Coronary artery (tissue), 2 donors: ENCODE measurements around the gene EFNA5.

Experiments used
- DNase-seq: peaks from one replicate; pipeline ENCODE4 v3.0.0-alpha.2; 2017; ENCODE audit warnings: low spot score
- H3K27ac ChIP-seq, 2 donors: fragments of 200-600 bp; sonication (generic); one replicate each; pipeline ENCODE4 v1.5.1; 2016 to 2019
- H3K4me3 ChIP-seq: fragments of 200-600 bp; sonication (generic); 2 replicates; pipeline ENCODE4 v1.5.1; 2016; ENCODE audit warnings: mild to moderate bottlenecking, moderate library complexity
- CTCF ChIP-seq: fragments of 200-600 bp; sonication (generic); IDR thresholded peaks from one replicate; pipeline ENCODE4 v1.5.1; 2019; ENCODE audit warnings: antibody characterized with exemption

The EFNA5 gene

GRCh38 chr5:107567901-107568671, 102.7 kb downstream of the EFNA5 start:
- DNase-seq, result no peak
- Histone ChIP-seq H3K4me3 (no peak overlapping the region), H3K27ac (no peak overlapping the region)
- no peak for TF ChIP-seq CTCF

- H3K4me3 ChIP-seq, result no peak overlapping the region
- H3K27ac ChIP-seq, result no peak overlapping the region
- DNase-seq, result no peak
- no peak for TF ChIP-seq CTCF
Measured at GRCh38 chr5:107566986-107567385, 103.8 kb downstream of the EFNA5 start.

- DNase-seq, result no peak
Measured at GRCh38 chr5:107565791-107566767, 104.7 kb downstream of the EFNA5 start.

GRCh38 chr5:107564931-107565372, 105.8 kb downstream of the EFNA5 start:
- DNase-seq, result no peak
- Histone ChIP-seq H3K27ac (no peak overlapping the region), H3K4me3 (peak overlapping the region; percentile 0)
- TF ChIP-seq CTCF, result no peak

More at GRCh38 chr5:107565791-107566767, 104.7 kb downstream of the EFNA5 start:
- Histone ChIP-seq H3K27ac (peak overlapping the region in 1 of 2 donors; percentile 11), H3K4me3 (no peak overlapping the region)
- TF ChIP-seq CTCF, result no peak

- no peak for DNase-seq
- TF ChIP-seq CTCF, result no peak
- Histone ChIP-seq H3K4me3 (no peak overlapping the region), H3K27ac (no peak overlapping the region)
Measured at GRCh38 chr5:107563959-107564544, 106.7 kb downstream of the EFNA5 start.

- DNase-seq, result no peak
- Histone ChIP-seq H3K27ac (no peak overlapping the region), H3K4me3 (no peak overlapping the region)
- no peak for TF ChIP-seq CTCF
Measured at GRCh38 chr5:107560377-107560776, 110.4 kb downstream of the EFNA5 start.
